ENCODE measurements around the gene COX5A.

COX5A gene

GRCh38 chr15:74977599-74977998 is 39.7 kb upstream of the COX5A start:
- TF ChIP-seq, protein P1, sequence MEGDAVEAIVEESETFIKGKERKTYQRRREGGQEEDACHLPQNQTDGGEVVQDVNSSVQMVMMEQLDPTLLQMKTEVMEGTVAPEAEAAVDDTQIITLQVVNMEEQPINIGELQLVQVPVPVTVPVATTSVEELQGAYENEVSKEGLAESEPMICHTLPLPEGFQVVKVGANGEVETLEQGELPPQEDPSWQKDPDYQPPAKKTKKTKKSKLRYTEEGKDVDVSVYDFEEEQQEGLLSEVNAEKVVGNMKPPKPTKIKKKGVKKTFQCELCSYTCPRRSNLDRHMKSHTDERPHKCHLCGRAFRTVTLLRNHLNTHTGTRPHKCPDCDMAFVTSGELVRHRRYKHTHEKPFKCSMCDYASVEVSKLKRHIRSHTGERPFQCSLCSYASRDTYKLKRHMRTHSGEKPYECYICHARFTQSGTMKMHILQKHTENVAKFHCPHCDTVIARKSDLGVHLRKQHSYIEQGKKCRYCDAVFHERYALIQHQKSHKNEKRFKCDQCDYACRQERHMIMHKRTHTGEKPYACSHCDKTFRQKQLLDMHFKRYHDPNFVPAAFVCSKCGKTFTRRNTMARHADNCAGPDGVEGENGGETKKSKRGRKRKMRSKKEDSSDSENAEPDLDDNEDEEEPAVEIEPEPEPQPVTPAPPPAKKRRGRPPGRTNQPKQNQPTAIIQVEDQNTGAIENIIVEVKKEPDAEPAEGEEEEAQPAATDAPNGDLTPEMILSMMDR (IDR thresholded peaks at IDR 0.05), result no peak
- Histone ChIP-seq H3K27me3 (peaks cover 28% of the 10 kb centered on the region), H3K4me1 (ENCODE audit: control insufficient read depth in 1 of 2, insufficient read depth in 1 of 2, low read depth in 1 of 2, low read length in 1 of 2) (no peaks in the 10 kb centered on the region), H3K36me3 (no peaks in the 10 kb centered on the region), H3K27ac (no peak overlapping the region), H3K9me3 (no peaks in the 10 kb centered on the region), H3K4me3 (ENCODE audit: low read depth in 1 of 2, low read length in 1 of 2) (no peak overlapping the region)

DNA sequence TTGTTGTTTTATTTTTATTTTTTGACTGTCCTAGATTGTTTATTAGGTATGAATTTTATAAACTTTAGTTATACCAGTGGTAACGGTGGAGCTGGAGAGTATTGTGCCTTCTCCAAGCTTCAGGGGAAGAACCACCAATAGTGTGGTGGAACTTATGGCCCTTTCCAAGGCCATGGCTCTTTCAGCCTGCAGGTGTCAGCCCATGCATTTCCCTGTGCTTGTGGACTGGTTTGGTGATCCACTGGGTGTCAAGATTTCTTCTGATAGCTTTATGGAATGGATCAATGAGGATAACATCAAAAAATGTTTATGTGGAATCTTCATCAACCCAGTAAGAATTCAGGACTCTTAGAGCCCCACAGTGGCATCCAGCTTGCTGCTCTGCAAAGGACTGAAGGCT is 38.3 kb upstream of the COX5A start:
- TF ChIP-seq, protein P1 (IDR thresholded peaks at IDR 0.05), result no peak
- Histone ChIP-seq H3K36me3 (no peaks in the 10 kb centered on the region), H3K9me3 (no peaks in the 10 kb centered on the region), H3K27me3 (peaks cover 28% of the 10 kb centered on the region), H3K4me1 (ENCODE audit: control insufficient read depth in 1 of 2, insufficient read depth in 1 of 2, low read depth in 1 of 2, low read length in 1 of 2) (no peaks in the 10 kb centered on the region), H3K4me3 (ENCODE audit: low read depth in 1 of 2, low read length in 1 of 2) (no peak overlapping the region), H3K27ac (no peak overlapping the region)

DNA sequence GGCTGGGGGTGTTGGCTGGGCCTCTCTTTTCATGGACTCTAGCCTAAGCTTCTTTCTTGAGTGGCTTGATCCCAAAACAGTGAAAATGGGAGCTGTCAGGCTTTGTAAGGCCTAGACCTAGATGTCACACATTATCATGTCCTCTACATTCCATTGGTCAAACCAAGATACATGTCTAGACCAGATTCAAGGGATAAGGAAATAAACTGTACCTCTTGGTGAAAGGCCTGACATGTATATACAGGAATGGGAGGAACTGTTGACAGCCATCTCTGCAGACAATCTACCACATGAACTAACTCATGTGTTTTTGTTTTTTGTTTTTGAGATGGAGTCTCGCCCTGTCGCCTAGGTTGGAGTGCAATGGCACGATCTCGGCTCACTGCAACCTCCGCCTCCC is 29.8 kb upstream of the COX5A start:
- no peaks in the 10 kb centered on the region for H3K36me3 ChIP-seq
- H3K4me1 ChIP-seq (ENCODE audit: control insufficient read depth in 1 of 2, insufficient read depth in 1 of 2, low read depth in 1 of 2, low read length in 1 of 2), result no peaks in the 10 kb centered on the region
- no peak overlapping the region for H3K4me3 ChIP-seq (ENCODE audit: low read depth in 1 of 2, low read length in 1 of 2)
- no peaks in the 10 kb centered on the region for H3K9me3 ChIP-seq
- TF ChIP-seq, protein P1 (IDR thresholded peaks at IDR 0.05), result no peak
- peaks cover 23% of the 10 kb centered on the region for H3K27me3 ChIP-seq
- H3K27ac ChIP-seq, result no peak overlapping the region

DNA sequence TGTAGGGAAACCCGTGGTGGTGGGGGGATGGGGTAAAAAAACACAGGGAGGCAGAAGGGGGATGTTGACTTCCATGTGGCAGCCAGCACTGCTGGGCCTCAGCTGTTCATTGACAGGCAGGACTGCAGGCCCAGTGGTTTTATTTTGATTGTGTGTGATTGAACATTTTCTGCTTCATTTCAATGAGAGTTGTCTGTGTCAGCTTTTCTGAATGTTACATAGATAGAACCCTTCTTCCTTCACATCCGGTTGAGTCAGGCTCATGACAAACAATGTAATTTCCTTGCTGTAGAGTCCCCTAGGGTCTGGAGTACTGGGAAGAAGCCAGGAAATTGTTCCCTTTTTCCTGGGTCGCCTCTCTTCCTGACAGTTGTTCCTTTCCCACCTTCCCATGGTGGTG is 26.9 kb upstream of the COX5A start:
- TF ChIP-seq, protein P1 (IDR thresholded peaks at IDR 0.05), result no peak
- no peak overlapping the region for H3K27ac ChIP-seq

GRCh38 chr15:74963213-74963612 is 25.3 kb upstream of the COX5A start:
- H3K27me3 ChIP-seq, result peaks cover 68% of the 10 kb centered on the region
- TF ChIP-seq, protein P1 (IDR thresholded peaks at IDR 0.05), result no peak
- no peak overlapping the region for H3K27ac ChIP-seq
- peaks cover 0 to 12% of the 10 kb centered on the region in 2 experiments for H3K4me1 ChIP-seq (ENCODE audit: control insufficient read depth in 1 of 2, insufficient read depth in 1 of 2, low read depth in 1 of 2, low read length in 1 of 2)
- no peaks in the 10 kb centered on the region for H3K36me3 ChIP-seq
- no peak overlapping the region for H3K4me3 ChIP-seq (ENCODE audit: low read depth in 1 of 2, low read length in 1 of 2)
- H3K9me3 ChIP-seq, result no peaks in the 10 kb centered on the region

More for the DNA sequence above, 26.9 kb upstream of the COX5A start:
- Histone ChIP-seq H3K36me3 (no peaks in the 10 kb centered on the region), H3K27me3 (peaks cover 52% of the 10 kb centered on the region), H3K4me1 (ENCODE audit: control insufficient read depth in 1 of 2, insufficient read depth in 1 of 2, low read depth in 1 of 2, low read length in 1 of 2) (no peaks in the 10 kb centered on the region), H3K9me3 (no peaks in the 10 kb centered on the region), H3K4me3 (ENCODE audit: low read depth in 1 of 2, low read length in 1 of 2) (no peak overlapping the region)

DNA sequence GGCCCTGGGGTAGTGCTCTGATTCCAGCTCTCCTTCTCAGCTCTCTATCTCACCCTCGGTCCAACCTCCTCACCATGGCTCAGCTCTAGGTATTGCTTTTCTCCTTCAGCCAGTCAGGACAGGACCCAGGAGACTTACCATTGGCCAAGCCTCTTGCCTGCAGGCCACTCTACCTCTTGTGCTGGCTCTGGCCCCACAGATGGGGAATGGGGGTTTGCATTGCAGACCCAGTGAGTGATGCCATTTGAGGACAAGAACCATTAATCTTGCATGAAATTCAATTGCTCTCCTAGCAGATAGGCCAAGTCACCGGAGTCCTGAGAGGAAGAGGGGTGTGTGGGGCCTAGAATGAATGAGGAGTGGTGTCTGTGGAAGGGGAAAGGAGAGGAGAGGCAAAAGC is 24.8 kb upstream of the COX5A start:
- Histone ChIP-seq H3K27ac (no peak overlapping the region), H3K4me3 (ENCODE audit: low read depth in 1 of 2, low read length in 1 of 2) (no peak overlapping the region), H3K36me3 (no peaks in the 10 kb centered on the region), H3K4me1 (ENCODE audit: control insufficient read depth in 1 of 2, insufficient read depth in 1 of 2, low read depth in 1 of 2, low read length in 1 of 2) (peaks cover 2 to 16% of the 10 kb centered on the region in 2 experiments), H3K27me3 (peaks cover 73% of the 10 kb centered on the region), H3K9me3 (no peaks in the 10 kb centered on the region)
- TF ChIP-seq, protein P1 (IDR thresholded peaks at IDR 0.05), result no peak

Data from neutrophil (primary cell).